Astrocyte (in vitro differentiated cells and primary cell): ENCODE results near the gene NIPAL3.

Experiments
- CTCF ChIP-seq: IDR thresholded peaks from 2 replicates; pipeline ENCODE4 v1.5.1; 2011; ENCODE audit warnings: low read depth, mild to moderate bottlenecking, inconsistent platforms, low read length, moderate library complexity; ENCODE audit not compliant: insufficient read depth
- EZH2 ChIP-seq: IDR thresholded peaks from 2 replicates; pipeline ENCODE4 v1.6.1; 2012; ENCODE audit warnings: mild to moderate bottlenecking, low read length, inconsistent platforms; ENCODE audit not compliant: insufficient read depth

GRCh38 chr1:24474193-24474592 lies 58.6 kb downstream of the NIPAL3 start:
- no peak for TF ChIP-seq CTCF
- no peak for TF ChIP-seq EZH2
